ENCODE data around the gene CADPS2. TPM values are rescaled to one million over a fixed set of nuclear protein-coding genes. Genes with fewer than 3 reads are reported as not detected.

The CADPS2 gene
- total RNA-seq, 2 donors from 2014 or later: 4.3 to 11.7 TPM

DNA sequence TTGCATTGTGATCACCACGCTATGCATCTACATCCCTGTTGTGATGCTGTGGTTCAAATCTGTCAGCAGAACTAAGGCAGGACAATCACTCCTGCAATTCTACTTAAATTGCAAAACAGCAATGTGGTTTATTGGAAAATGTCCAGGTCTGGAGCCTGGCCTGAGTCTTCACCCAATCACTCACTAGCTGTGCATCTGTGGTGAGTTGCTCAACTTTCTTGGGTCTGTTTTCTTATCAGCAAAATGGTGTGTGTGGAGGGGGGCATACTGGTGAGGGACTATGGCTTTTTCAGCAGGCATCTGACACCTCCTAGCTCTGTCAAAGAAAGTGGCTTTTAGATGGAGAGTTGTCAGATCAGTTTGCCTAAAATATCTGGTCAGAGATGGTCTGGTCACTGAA is 473.4 kb downstream of the CADPS2 start:
- H3K9me3 ChIP-seq (ENCODE audit: control insufficient read depth, low read length): no peaks in the 10 kb centered on the region
- DNase-seq: no peak
- H3K9ac ChIP-seq (ENCODE audit: extremely low read depth, low read length, poor library complexity, severe bottlenecking): no peak overlapping the region
- no peaks in the 10 kb centered on the region for H3K36me3 ChIP-seq (ENCODE audit: control insufficient read depth, insufficient read depth, low read length)
- TF ChIP-seq, protein P1, sequence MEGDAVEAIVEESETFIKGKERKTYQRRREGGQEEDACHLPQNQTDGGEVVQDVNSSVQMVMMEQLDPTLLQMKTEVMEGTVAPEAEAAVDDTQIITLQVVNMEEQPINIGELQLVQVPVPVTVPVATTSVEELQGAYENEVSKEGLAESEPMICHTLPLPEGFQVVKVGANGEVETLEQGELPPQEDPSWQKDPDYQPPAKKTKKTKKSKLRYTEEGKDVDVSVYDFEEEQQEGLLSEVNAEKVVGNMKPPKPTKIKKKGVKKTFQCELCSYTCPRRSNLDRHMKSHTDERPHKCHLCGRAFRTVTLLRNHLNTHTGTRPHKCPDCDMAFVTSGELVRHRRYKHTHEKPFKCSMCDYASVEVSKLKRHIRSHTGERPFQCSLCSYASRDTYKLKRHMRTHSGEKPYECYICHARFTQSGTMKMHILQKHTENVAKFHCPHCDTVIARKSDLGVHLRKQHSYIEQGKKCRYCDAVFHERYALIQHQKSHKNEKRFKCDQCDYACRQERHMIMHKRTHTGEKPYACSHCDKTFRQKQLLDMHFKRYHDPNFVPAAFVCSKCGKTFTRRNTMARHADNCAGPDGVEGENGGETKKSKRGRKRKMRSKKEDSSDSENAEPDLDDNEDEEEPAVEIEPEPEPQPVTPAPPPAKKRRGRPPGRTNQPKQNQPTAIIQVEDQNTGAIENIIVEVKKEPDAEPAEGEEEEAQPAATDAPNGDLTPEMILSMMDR (conservative IDR thresholded peaks at IDR 0.05): no peak
- H3K27ac Mint-ChIP-seq: no peak overlapping the region
- H3K4me1 ChIP-seq (ENCODE audit: control insufficient read depth, insufficient read depth, low read length): no peaks in the 10 kb centered on the region
- no peak overlapping the region for H3K27ac ChIP-seq (ENCODE audit: low read depth, low read length)
- no peaks in the 10 kb centered on the region for H3K27me3 Mint-ChIP-seq (ENCODE audit: insufficient read depth)
- peaks cover 14% of the 10 kb centered on the region for H3K4me1 Mint-ChIP-seq
- H3K36me3 Mint-ChIP-seq (ENCODE audit: low read depth): no peaks in the 10 kb centered on the region
- H3K27me3 ChIP-seq (ENCODE audit: control insufficient read depth, insufficient read depth, low read length, poor library complexity, severe bottlenecking): no peaks in the 10 kb centered on the region
- no peaks in the 10 kb centered on the region for H3K9me3 Mint-ChIP-seq
- 88 to 100% methylated on average over 1 of the region's 1 CpG for WGBS, 2 experiments (ENCODE audit: insufficient coverage in 1 of 2, insufficient read length in 1 of 2)
- no peak overlapping the region for H3K4me3 Mint-ChIP-seq
- no peak overlapping the region for H3K4me3 ChIP-seq (ENCODE audit: low read length)

DNA sequence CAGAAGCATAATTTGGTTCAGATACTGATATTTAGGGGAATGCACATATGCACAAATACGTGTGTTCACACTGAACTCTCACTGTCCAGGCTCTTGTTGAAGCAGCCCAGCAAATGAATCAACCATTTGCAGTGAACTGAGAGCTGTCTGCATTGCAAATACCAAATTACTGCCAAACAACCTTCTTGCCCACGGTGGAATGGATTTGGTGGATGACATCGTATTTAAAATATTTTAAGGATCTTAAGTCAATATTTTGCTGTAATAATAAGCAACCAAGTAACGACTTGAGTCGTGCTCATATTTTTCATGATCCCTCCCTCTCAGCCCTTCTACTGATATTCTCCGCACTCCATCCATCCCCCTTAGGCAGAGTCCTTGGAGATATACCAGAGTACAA is 473.8 kb downstream of the CADPS2 start:
- Mint-ChIP-seq H3K4me1 (peaks cover 14% of the 10 kb centered on the region), H3K9me3 (no peaks in the 10 kb centered on the region), H3K4me3 (no peak overlapping the region), H3K27ac (no peak overlapping the region), H3K27me3 (ENCODE audit: insufficient read depth) (no peaks in the 10 kb centered on the region), H3K36me3 (ENCODE audit: low read depth) (no peaks in the 10 kb centered on the region)
- Histone ChIP-seq H3K9me3 (ENCODE audit: control insufficient read depth, low read length) (no peaks in the 10 kb centered on the region), H3K36me3 (ENCODE audit: control insufficient read depth, insufficient read depth, low read length) (no peaks in the 10 kb centered on the region), H3K27me3 (ENCODE audit: control insufficient read depth, insufficient read depth, low read length, poor library complexity, severe bottlenecking) (no peaks in the 10 kb centered on the region), H3K4me3 (ENCODE audit: low read length) (no peak overlapping the region), H3K9ac (ENCODE audit: extremely low read depth, low read length, poor library complexity, severe bottlenecking) (no peak overlapping the region), H3K4me1 (ENCODE audit: control insufficient read depth, insufficient read depth, low read length) (no peaks in the 10 kb centered on the region), H3K27ac (ENCODE audit: low read depth, low read length) (no peak overlapping the region)
- WGBS, 2 experiments (ENCODE audit: insufficient coverage in 1 of 2, insufficient read length in 1 of 2): 96 to 100% methylated on average over 1 to 6 of the region's 6 CpGs
- DNase-seq: no peak
- TF ChIP-seq, protein P1 (conservative IDR thresholded peaks at IDR 0.05): no peak

DNA sequence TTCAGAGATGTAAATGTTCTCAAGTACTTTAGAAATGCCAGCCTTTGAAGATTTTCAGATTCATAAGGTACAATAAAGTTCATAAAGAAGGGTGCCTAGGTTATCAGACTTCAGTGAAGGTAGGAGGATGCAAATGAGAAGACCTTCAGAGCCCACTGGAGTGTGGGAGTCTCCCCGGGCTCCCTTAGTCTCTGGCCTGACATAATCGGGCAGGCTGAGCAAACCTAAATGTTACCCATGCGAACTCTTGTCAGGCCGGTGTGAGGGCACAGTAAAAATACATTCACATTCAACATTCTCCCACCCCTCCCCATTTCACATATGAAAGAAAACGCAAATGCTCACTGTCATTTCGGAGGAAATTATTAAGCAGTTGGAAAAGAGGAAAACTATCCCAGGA is 479.1 kb downstream of the CADPS2 start:
- Mint-ChIP-seq H3K4me1 (peaks cover 14% of the 10 kb centered on the region), H3K9me3 (peaks cover 7% of the 10 kb centered on the region), H3K27me3 (ENCODE audit: insufficient read depth) (no peaks in the 10 kb centered on the region), H3K4me3 (no peak overlapping the region), H3K27ac (no peak overlapping the region), H3K36me3 (ENCODE audit: low read depth) (no peaks in the 10 kb centered on the region)
- 80 to 86% methylated on average over 3 to 6 of the region's 6 CpGs for WGBS, 2 experiments (ENCODE audit: insufficient coverage in 1 of 2, insufficient read length in 1 of 2)
- no peaks in the 10 kb centered on the region for H3K4me1 ChIP-seq (ENCODE audit: control insufficient read depth, insufficient read depth, low read length)
- no peak for DNase-seq
- TF ChIP-seq, protein P1 (conservative IDR thresholded peaks at IDR 0.05): no peak
- no peaks in the 10 kb centered on the region for H3K36me3 ChIP-seq (ENCODE audit: control insufficient read depth, insufficient read depth, low read length)
- H3K27me3 ChIP-seq (ENCODE audit: control insufficient read depth, insufficient read depth, low read length, poor library complexity, severe bottlenecking): no peaks in the 10 kb centered on the region
- H3K4me3 ChIP-seq (ENCODE audit: low read length): no peak overlapping the region
- no peak overlapping the region for H3K27ac ChIP-seq (ENCODE audit: low read depth, low read length)
- no peaks in the 10 kb centered on the region for H3K9me3 ChIP-seq (ENCODE audit: control insufficient read depth, low read length)
- H3K9ac ChIP-seq (ENCODE audit: extremely low read depth, low read length, poor library complexity, severe bottlenecking): no peak overlapping the region
